GM12874 (cell line): ENCODE data around the gene PDE4B.

ENCODE experiments used
- CTCF ChIP-seq: IDR thresholded peaks from 2 replicates; pipeline ENCODE4 v1.5.1; 2011; ENCODE audit warnings: low read depth, mild to moderate bottlenecking, control low read depth, low read length, moderate library complexity; ENCODE audit not compliant: insufficient read depth

Gene PDE4B

GRCh38 chr1:66168948-66169671 lies 376.4 kb downstream of the PDE4B start:
- no peak for TF ChIP-seq CTCF

- TF ChIP-seq CTCF = no peak
These were observed 379.6 kb downstream of the PDE4B start for GRCh38 chr1:66172272-66172671.

- no peak for TF ChIP-seq CTCF
These were observed 382.4 kb downstream of the PDE4B start for GRCh38 chr1:66175098-66175497.

- no peak for TF ChIP-seq CTCF
These were observed 382.9 kb downstream of the PDE4B start for GRCh38 chr1:66175581-66175980.

- TF ChIP-seq CTCF = no peak
These were observed 383.5 kb downstream of the PDE4B start for GRCh38 chr1:66176012-66176715.

DNA sequence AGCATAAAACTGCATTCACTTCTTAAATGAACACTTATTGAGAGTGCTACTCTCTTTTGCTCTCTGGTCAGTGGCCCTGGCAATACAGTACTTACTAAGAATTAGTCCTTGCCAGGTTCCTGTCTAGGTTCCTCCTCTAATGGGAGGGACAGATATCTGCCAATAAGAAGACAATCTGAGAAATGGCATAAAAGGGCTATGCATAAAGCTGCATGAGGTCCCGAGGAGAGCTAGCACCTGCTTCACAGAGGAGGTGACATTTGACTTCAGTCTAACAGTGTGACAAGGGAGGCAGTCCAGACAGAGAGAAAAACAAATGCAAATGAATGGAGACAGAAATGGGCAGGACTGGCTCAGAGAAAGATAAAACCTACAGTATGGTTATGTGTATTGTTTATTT lies 384.1 kb downstream of the PDE4B start:
- no peak for TF ChIP-seq CTCF

GRCh38 chr1:66177510-66177909 lies 384.8 kb downstream of the PDE4B start:
- no peak for TF ChIP-seq CTCF
